LHCN-M2 (cell line): ENCODE results near the gene IFT81. TPM values are rescaled to one million over a fixed set of nuclear protein-coding genes. Genes with fewer than 3 reads are reported as not detected.

ENCODE experiments used
- total RNA-seq: library from RNA; depleted of rRNA; stranded (reverse); fragments of >200 nt; gene quantifications from 2 replicates; pipeline ENCODE4 v1.2.3, GENCODE V29; 2014; rRNA removed

The IFT81 gene
- total RNA-seq, 1 experiment from 2014 or later, result 16.9 TPM

Other genes with a start within 250 kb of the IFT81 start
- 51.7 and 74.8 TPM in 2 replicates for gene GLTP, start 243.8 kb upstream of the IFT81 start, total RNA-seq
- gene TCHP, start 224.1 kb upstream of the IFT81 start, total RNA-seq, result 14.9 and 19.0 TPM in 2 replicates
- 31.4 and 38.4 TPM in 2 replicates for gene GIT2, start 128.0 kb upstream of the IFT81 start, total RNA-seq
- gene ANKRD13A, start 124.9 kb upstream of the IFT81 start, total RNA-seq, result 90.2 and 99.1 TPM in 2 replicates
- gene C12orf76, start 75.8 kb upstream of the IFT81 start, total RNA-seq, result 7.7 and 9.0 TPM in 2 replicates
- gene ATP2A2, start 156.9 kb downstream of the IFT81 start, total RNA-seq, result 114 and 132 TPM in 2 replicates